Trophoblast cell (in vitro differentiated cells and primary cell): Measurements from ENCODE around the gene LPIN1.

Experiments used
- DNase-seq, 2 donors: peaks; one replicate each; pipeline ENCODE4 v3.0.0-alpha.2; 2016
- H2AFZ ChIP-seq: 2 replicates; pipeline ENCODE4 v1.6.1; 2013; ENCODE audit warnings: low read length, moderate library complexity, mild to moderate bottlenecking; ENCODE audit not compliant: insufficient read depth, poor library complexity
- H2AK5ac ChIP-seq: 2 replicates; pipeline ENCODE4 v1.6.1; 2013; ENCODE audit warnings: mild to moderate bottlenecking, low read length
- H2BK120ac ChIP-seq: 2 replicates; pipeline ENCODE4 v1.6.1; 2013; ENCODE audit warnings: low read length, mild to moderate bottlenecking, moderate library complexity; ENCODE audit not compliant: insufficient read depth, poor library complexity
- H2BK12ac ChIP-seq: 2 replicates; pipeline ENCODE4 v1.6.1; 2013; ENCODE audit warnings: mild to moderate bottlenecking, low read length, moderate library complexity
- H2BK5ac ChIP-seq: 2 replicates; pipeline ENCODE4 v1.6.1; 2013; ENCODE audit warnings: low read length, low read depth, moderate library complexity, mild to moderate bottlenecking; ENCODE audit not compliant: poor library complexity
- H3K14ac ChIP-seq: 2 replicates; pipeline ENCODE4 v1.6.1; 2013; ENCODE audit warnings: mild to moderate bottlenecking, low read length
- H3K18ac ChIP-seq: 2 replicates; pipeline ENCODE4 v1.6.1; 2013; ENCODE audit warnings: mild to moderate bottlenecking, low read length
- H3K23ac ChIP-seq: 2 replicates; pipeline ENCODE4 v1.6.1; 2013; ENCODE audit warnings: low read length
- H3K27ac ChIP-seq: 2 replicates; pipeline ENCODE4 v1.5.1; 2013; ENCODE audit warnings: low read depth, mild to moderate bottlenecking, inconsistent platforms, low read length, moderate library complexity
- H3K27me3 ChIP-seq: 2 replicates; pipeline ENCODE4 v1.6.1; 2013; ENCODE audit warnings: inconsistent platforms, mild to moderate bottlenecking, low read length, moderate library complexity; ENCODE audit not compliant: insufficient read depth
- H3K36me3 ChIP-seq, 2 experiments: 1 replicate in 1 of 2; 2 replicates in 1 of 2; pipeline ENCODE4 v1.6.1; 2013; ENCODE audit warnings: low read length in 2 of 2, mild to moderate bottlenecking in 2 of 2, moderate library complexity in 1 of 2; ENCODE audit not compliant: insufficient read depth in 2 of 2, control insufficient read depth in 1 of 2
- H3K4ac ChIP-seq: 2 replicates; pipeline ENCODE4 v1.6.1; 2013; ENCODE audit warnings: low read depth, mild to moderate bottlenecking, low read length, moderate library complexity
- H3K4me1 ChIP-seq, 2 experiments: 1 replicate in 1 of 2; 2 replicates in 1 of 2; pipeline ENCODE4 v1.6.1; 2013; ENCODE audit warnings: low read length in 2 of 2, mild to moderate bottlenecking in 2 of 2, moderate library complexity in 1 of 2; ENCODE audit not compliant: insufficient read depth in 2 of 2, control insufficient read depth in 1 of 2
- H3K4me2 ChIP-seq: 2 replicates; pipeline ENCODE4 v1.6.1; 2013; ENCODE audit warnings: inconsistent platforms, mild to moderate bottlenecking, low read length, moderate library complexity
- H3K4me3 ChIP-seq: 2 replicates; pipeline ENCODE4 v1.5.1; 2013; ENCODE audit warnings: mild to moderate bottlenecking, low read depth, low read length, inconsistent platforms
- H3K79me1 ChIP-seq: one replicate; pipeline ENCODE4 v1.6.1; 2013; ENCODE audit warnings: low read length
- H3K79me2 ChIP-seq: 2 replicates; pipeline ENCODE4 v1.6.1; 2013; ENCODE audit warnings: low read length, mild to moderate bottlenecking; ENCODE audit not compliant: control insufficient read depth, insufficient read depth, poor library complexity
- H3K9ac ChIP-seq: 2 replicates; pipeline ENCODE4 v1.6.1; 2013; ENCODE audit warnings: mild to moderate bottlenecking, low read length
- H3K9me3 ChIP-seq: 2 replicates; pipeline ENCODE4 v1.6.1; 2013; ENCODE audit warnings: low read depth, mild to moderate bottlenecking, control low read depth, inconsistent platforms, low read length; ENCODE audit not compliant: insufficient read depth
- H4K12ac ChIP-seq: 2 replicates; pipeline ENCODE4 v1.6.1; 2013; ENCODE audit warnings: low read depth, mild to moderate bottlenecking, low read length, moderate library complexity
- H4K8ac ChIP-seq: 2 replicates; pipeline ENCODE4 v1.6.1; 2013; ENCODE audit warnings: low read depth, mild to moderate bottlenecking, low read length, moderate library complexity
- H4K91ac ChIP-seq: one replicate; pipeline ENCODE4 v1.6.1; 2013; ENCODE audit warnings: low read depth, mild to moderate bottlenecking, low read length, moderate library complexity
- WGBS: extraction: QIAGEN DNeasy Blood & Tissue Kit; methylation state at CpG from one replicate; pipeline ENCODE4 v1.1.7; 2013; ENCODE audit warnings: missing lambda C conversion rate; ENCODE audit not compliant: insufficient read length, insufficient coverage; ENCODE audit errors: extremely low coverage; 5-methylcytosine and 5-hydroxymethylcytosine counted together

LPIN1 gene

GRCh38 chr2:11775384-11775783 is 29.0 kb downstream of the LPIN1 start:
- no peak overlapping the region for H2BK120ac ChIP-seq
- no peaks in the 10 kb centered on the region for H3K9me3 ChIP-seq
- H3K79me2 ChIP-seq, result no peaks in the 10 kb centered on the region
- no peak overlapping the region for H4K91ac ChIP-seq
- no peak overlapping the region for H3K18ac ChIP-seq
- H3K23ac ChIP-seq, result no peak overlapping the region
- H3K4ac ChIP-seq, result no peak overlapping the region
- H2BK12ac ChIP-seq, result no peak overlapping the region
- H3K27ac ChIP-seq, result no peak overlapping the region
- WGBS, result no CpG with 5 or more reads among the region's 4 CpGs
- no peaks in the 10 kb centered on the region for H3K79me1 ChIP-seq
- H3K4me3 ChIP-seq, result no peak overlapping the region
- no peak overlapping the region for H4K8ac ChIP-seq
- H3K14ac ChIP-seq, result no peak overlapping the region
- DNase-seq, result no peak
- peaks cover 0 to 2% of the 10 kb centered on the region in 2 experiments for H3K4me1 ChIP-seq
- H2AFZ ChIP-seq, result no peak overlapping the region
- H3K36me3 ChIP-seq, result peaks cover 13 to 32% of the 10 kb centered on the region in 2 experiments
- no peak overlapping the region for H2BK5ac ChIP-seq
- no peak overlapping the region for H4K12ac ChIP-seq
- no peak overlapping the region for H3K9ac ChIP-seq
- no peaks in the 10 kb centered on the region for H3K27me3 ChIP-seq
- H3K4me2 ChIP-seq, result no peak overlapping the region
- H2AK5ac ChIP-seq, result no peak overlapping the region

- no peak overlapping the region for H2BK5ac ChIP-seq
- no peak overlapping the region for H3K14ac ChIP-seq
- peaks cover 9 to 29% of the 10 kb centered on the region in 2 experiments for H3K36me3 ChIP-seq
- H2BK12ac ChIP-seq, result no peak overlapping the region
- no peak overlapping the region for H3K9ac ChIP-seq
- H4K12ac ChIP-seq, result no peak overlapping the region
- WGBS, result no CpG with 5 or more reads among the region's 24 CpGs
- no peak overlapping the region for H4K8ac ChIP-seq
- DNase-seq, result no peak
- no peaks in the 10 kb centered on the region for H3K79me1 ChIP-seq
- no peak overlapping the region for H3K4ac ChIP-seq
- H3K4me2 ChIP-seq, result no peak overlapping the region
- H3K27ac ChIP-seq, result no peak overlapping the region
- H2BK120ac ChIP-seq, result no peak overlapping the region
- no peaks in the 10 kb centered on the region for H3K27me3 ChIP-seq
- no peak overlapping the region for H3K4me3 ChIP-seq
- no peaks in the 10 kb centered on the region for H3K79me2 ChIP-seq
- no peak overlapping the region for H2AFZ ChIP-seq
- H3K4me1 ChIP-seq, result peaks cover 0 to 2% of the 10 kb centered on the region in 2 experiments
- no peak overlapping the region for H3K23ac ChIP-seq
- H3K18ac ChIP-seq, result no peak overlapping the region
- no peak overlapping the region for H4K91ac ChIP-seq
- no peak overlapping the region for H2AK5ac ChIP-seq
- H3K9me3 ChIP-seq, result no peaks in the 10 kb centered on the region
These were observed 30.8 kb downstream of the LPIN1 start for GRCh38 chr2:11777066-11777782.

DNA sequence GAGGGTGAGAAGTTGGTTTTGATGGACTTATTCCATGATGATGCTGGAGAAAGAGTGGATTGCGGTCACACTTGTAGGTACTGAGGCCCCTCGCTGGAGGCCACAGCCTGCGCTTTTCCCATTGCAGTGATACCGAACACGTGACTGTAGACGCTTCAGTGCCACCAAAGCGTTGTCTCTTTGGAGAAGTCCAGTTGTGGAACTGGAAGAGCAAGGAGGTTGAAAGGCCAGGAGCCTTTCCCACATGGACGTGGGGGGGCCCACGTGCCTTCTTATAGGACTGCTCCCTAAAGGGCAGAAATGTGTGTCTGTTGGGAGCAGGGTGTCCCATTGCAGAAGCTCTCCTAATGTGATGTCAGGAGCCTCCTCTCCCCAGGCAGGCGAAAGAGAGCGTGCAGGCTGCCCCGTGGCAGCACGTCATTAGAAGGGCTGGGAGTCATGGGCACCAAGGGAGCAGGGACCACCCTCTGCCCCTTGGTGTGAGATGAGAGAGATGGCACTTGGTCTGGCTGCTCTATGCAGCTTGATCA is 31.5 kb downstream of the LPIN1 start:
- H4K91ac ChIP-seq, result no peak overlapping the region
- no peak overlapping the region for H2BK12ac ChIP-seq
- H4K8ac ChIP-seq, result no peak overlapping the region
- H3K9ac ChIP-seq, result no peak overlapping the region
- H3K4me1 ChIP-seq, result peaks cover 0 to 2% of the 10 kb centered on the region in 2 experiments
- H4K12ac ChIP-seq, result no peak overlapping the region
- no peak overlapping the region for H3K4me3 ChIP-seq
- H3K4ac ChIP-seq, result no peak overlapping the region
- no peak overlapping the region for H2AK5ac ChIP-seq
- H3K14ac ChIP-seq, result no peak overlapping the region
- no peak overlapping the region for H2BK120ac ChIP-seq
- no peak overlapping the region for H3K18ac ChIP-seq
- no peak overlapping the region for H2AFZ ChIP-seq
- no peaks in the 10 kb centered on the region for H3K79me2 ChIP-seq
- no peaks in the 10 kb centered on the region for H3K79me1 ChIP-seq
- peaks cover 12 to 33% of the 10 kb centered on the region in 2 experiments for H3K36me3 ChIP-seq
- H3K27me3 ChIP-seq, result no peaks in the 10 kb centered on the region
- H2BK5ac ChIP-seq, result no peak overlapping the region
- no peak for DNase-seq
- H3K9me3 ChIP-seq, result no peaks in the 10 kb centered on the region
- no peak overlapping the region for H3K27ac ChIP-seq
- no peak overlapping the region for H3K4me2 ChIP-seq
- WGBS, result no CpG with 5 or more reads among the region's 13 CpGs
- H3K23ac ChIP-seq, result no peak overlapping the region

GRCh38 chr2:11778416-11778815 is 32.0 kb downstream of the LPIN1 start:
- Histone ChIP-seq H2AFZ (no peak overlapping the region), H4K8ac (no peak overlapping the region), H2BK120ac (no peak overlapping the region), H3K9me3 (no peaks in the 10 kb centered on the region), H3K4me1 (peaks cover 0 to 2% of the 10 kb centered on the region in 2 experiments), H3K36me3 (peaks cover 15 to 35% of the 10 kb centered on the region in 2 experiments), H4K12ac (no peak overlapping the region), H3K23ac (no peak overlapping the region), H4K91ac (no peak overlapping the region), H3K79me2 (no peaks in the 10 kb centered on the region), H3K27ac (no peak overlapping the region), H3K27me3 (no peaks in the 10 kb centered on the region), H3K4ac (no peak overlapping the region), H3K4me3 (no peak overlapping the region), H2AK5ac (no peak overlapping the region), H3K14ac (no peak overlapping the region), H2BK5ac (no peak overlapping the region), H3K79me1 (no peaks in the 10 kb centered on the region), H2BK12ac (no peak overlapping the region), H3K18ac (no peak overlapping the region), H3K4me2 (no peak overlapping the region), H3K9ac (no peak overlapping the region)
- whole genome bisulfite sequencing, result no CpG with 5 or more reads among the region's 4 CpGs
- DNase-seq, result no peak
